ENCODE data around the gene P3H2.
A peak's percentile ranks its signal among the peaks of the same experiment; 100 is the strongest.

The P3H2 gene

GRCh38 chr3:190101320-190102011 lies 19.2 kb downstream of the P3H2 start:
- no peak for TF ChIP-seq CTCF (conservative IDR thresholded peaks at IDR 0.05; ENCODE audit: control insufficient read depth, insufficient read depth, low read depth, low read length)
- no peak overlapping the region for H3K4me3 ChIP-seq (ENCODE audit: control insufficient read depth, low read depth, low read length)
- DNase-seq (ENCODE audit: low read depth): peak; percentile 61

DNA sequence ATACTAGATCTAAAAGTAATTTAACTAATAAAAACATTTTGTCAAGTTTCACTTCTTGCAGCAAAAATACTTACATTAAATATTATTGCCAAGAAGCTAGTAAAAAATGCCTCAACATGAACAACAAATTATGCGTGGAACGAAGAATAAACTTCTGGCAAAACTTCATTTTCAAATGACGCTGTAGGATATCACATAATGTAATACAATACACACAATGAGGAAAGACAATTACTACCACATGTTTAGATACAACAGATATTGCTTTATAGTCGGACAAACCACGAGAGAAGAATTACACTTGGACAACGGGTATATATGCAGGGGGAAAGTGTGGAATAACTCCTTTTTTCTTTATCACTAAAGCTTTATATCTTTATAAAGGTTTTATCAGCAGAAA lies 21.6 kb downstream of the P3H2 start:
- no peak for TF ChIP-seq CTCF (conservative IDR thresholded peaks at IDR 0.05; ENCODE audit: control insufficient read depth, insufficient read depth, low read depth, low read length)
- no peak for DNase-seq (ENCODE audit: low read depth)
- H3K4me3 ChIP-seq (ENCODE audit: control insufficient read depth, low read depth, low read length): no peak overlapping the region

- H3K4me3 ChIP-seq (ENCODE audit: control insufficient read depth, low read depth, low read length): no peak overlapping the region
- no peak for DNase-seq (ENCODE audit: low read depth)
- no peak for TF ChIP-seq CTCF (conservative IDR thresholded peaks at IDR 0.05; ENCODE audit: control insufficient read depth, insufficient read depth, low read depth, low read length)
Measured at GRCh38 chr3:190097617-190098016, 23.1 kb downstream of the P3H2 start.

- TF ChIP-seq CTCF (conservative IDR thresholded peaks at IDR 0.05; ENCODE audit: control insufficient read depth, insufficient read depth, low read depth, low read length): no peak
- DNase-seq (ENCODE audit: low read depth): no peak
- H3K4me3 ChIP-seq (ENCODE audit: control insufficient read depth, low read depth, low read length): no peak overlapping the region
Measured at GRCh38 chr3:190097025-190097424, 23.7 kb downstream of the P3H2 start.

GRCh38 chr3:190096345-190096744 lies 24.4 kb downstream of the P3H2 start:
- no peak for DNase-seq (ENCODE audit: low read depth)
- no peak for TF ChIP-seq CTCF (conservative IDR thresholded peaks at IDR 0.05; ENCODE audit: control insufficient read depth, insufficient read depth, low read depth, low read length)

DNA sequence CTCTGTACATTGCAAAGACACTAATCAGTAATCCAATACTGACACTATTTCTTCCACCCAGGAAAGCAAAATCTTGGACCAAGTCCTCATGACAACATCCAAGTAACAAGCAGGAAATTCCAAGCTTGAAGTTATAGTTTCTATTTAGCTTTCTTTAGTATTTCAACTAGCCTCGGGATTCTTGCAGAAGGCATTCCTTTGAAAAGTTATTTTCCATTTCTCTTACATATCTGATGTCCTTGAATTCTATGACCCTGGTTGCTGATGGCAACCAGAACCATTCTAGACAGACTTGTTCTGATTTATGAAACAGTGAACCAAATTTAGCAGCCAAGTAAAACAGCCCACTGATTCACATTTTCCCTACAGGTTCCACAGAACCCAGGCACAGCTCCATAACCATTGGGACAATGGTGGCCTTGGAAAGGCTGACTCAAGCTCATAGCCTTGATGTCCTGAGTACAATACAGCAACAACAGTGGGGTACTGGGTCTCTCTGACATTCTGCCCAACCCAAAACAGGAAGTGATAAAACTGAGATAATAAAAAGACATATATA lies 26.5 kb downstream of the P3H2 start:
- peak; percentile 36 for DNase-seq (ENCODE audit: low read depth)
- H3K4me3 ChIP-seq (ENCODE audit: control insufficient read depth, low read depth, low read length): no peak overlapping the region
- TF ChIP-seq CTCF (conservative IDR thresholded peaks at IDR 0.05; ENCODE audit: control insufficient read depth, insufficient read depth, low read depth, low read length): no peak

More at GRCh38 chr3:190096345-190096744, 24.4 kb downstream of the P3H2 start:
- no peak overlapping the region for H3K4me3 ChIP-seq (ENCODE audit: control insufficient read depth, low read depth, low read length)

All from fibroblast of mammary gland (primary cell).